Superior temporal gyrus (tissue), 1 donor: Measurements from ENCODE around the gene DHX32.

ENCODE experiments used
- DNase-seq: peaks from one replicate; pipeline ENCODE4 v3.0.0-alpha.2; 2016; ENCODE audit errors: extremely low spot score

Gene DHX32

GRCh38 chr10:125848371-125848770, 32.7 kb downstream of the DHX32 start:
- DNase-seq: no peak

GRCh38 chr10:125846894-125847293, 34.2 kb downstream of the DHX32 start:
- no peak for DNase-seq

GRCh38 chr10:125845617-125846016, 35.5 kb downstream of the DHX32 start:
- DNase-seq: no peak

GRCh38 chr10:125844751-125845221, 36.3 kb downstream of the DHX32 start:
- DNase-seq: peak; percentile 49

GRCh38 chr10:125843603-125844329, 37.3 kb downstream of the DHX32 start:
- DNase-seq: no peak

- DNase-seq: no peak
Measured at GRCh38 chr10:125840955-125841354, 40.1 kb downstream of the DHX32 start.

- DNase-seq: no peak
Measured at GRCh38 chr10:125840406-125840805, 40.7 kb downstream of the DHX32 start.

GRCh38 chr10:125838802-125839575, 42.1 kb downstream of the DHX32 start:
- DNase-seq: no peak

- DNase-seq: no peak
Measured at GRCh38 chr10:125836746-125837145, 44.3 kb downstream of the DHX32 start.

- DNase-seq: no peak
Measured at GRCh38 chr10:125828311-125828710, 52.8 kb downstream of the DHX32 start.

GRCh38 chr10:125827133-125827532, 54.0 kb downstream of the DHX32 start:
- DNase-seq: no peak

- no peak for DNase-seq
Measured at GRCh38 chr10:125824736-125825135, 56.4 kb downstream of the DHX32 start.

GRCh38 chr10:125823663-125824251, 57.3 kb downstream of the DHX32 start:
- no peak for DNase-seq

GRCh38 chr10:125822878-125823662, 58.0 kb downstream of the DHX32 start, which contains the start of the genes BCCIP and UROS:
TSS of gene BCCIP (plus strand) at chr10:125823546. CDS start at chr10:125823558, 12 bp downstream.
TSS of gene UROS (minus strand) at chr10:125823258. CDS start at chr10:125816499, 6,759 bp downstream.
- DNase-seq: peak; percentile 94

- DNase-seq: no peak
Measured at GRCh38 chr10:125820701-125821100, 60.4 kb downstream of the DHX32 start.

GRCh38 chr10:125817337-125817946, 63.6 kb downstream of the DHX32 start:
- DNase-seq: no peak

- no peak for DNase-seq
Measured at GRCh38 chr10:125816548-125816947, 64.5 kb downstream of the DHX32 start.

GRCh38 chr10:125815764-125816163, 65.3 kb downstream of the DHX32 start:
- no peak for DNase-seq

GRCh38 chr10:125812128-125812750, 68.9 kb downstream of the DHX32 start:
- no peak for DNase-seq

- DNase-seq: no peak
Measured at GRCh38 chr10:125811251-125811650, 69.8 kb downstream of the DHX32 start.

- no peak for DNase-seq
Measured at GRCh38 chr10:125808047-125808446, 73.0 kb downstream of the DHX32 start.
